NB4 (cell line): ENCODE data around the gene SERGEF.

Experiments used
- DNase-seq: peaks from one replicate; pipeline ENCODE4 v3.0.0; 2010; ENCODE audit warnings: low read depth
- H3K4me3 ChIP-seq: one replicate; pipeline ENCODE4 v1.5.1; 2011; ENCODE audit warnings: mild to moderate bottlenecking, low read depth, low read length, moderate library complexity
- CTCF ChIP-seq: IDR thresholded peaks from one replicate; pipeline ENCODE4 v1.5.1; 2012; ENCODE audit warnings: low read depth, low read length
- MAX ChIP-seq: IDR thresholded peaks from 2 replicates; pipeline ENCODE4 v1.6.1; 2011; ENCODE audit warnings: low read depth, low read length
- MYC ChIP-seq: IDR thresholded peaks from 2 replicates; pipeline ENCODE4 v1.6.1; 2011; ENCODE audit warnings: low read depth, low read length
- POLR2A ChIP-seq: IDR thresholded peaks from 2 replicates; pipeline ENCODE4 v1.6.1; 2011; ENCODE audit warnings: mild to moderate bottlenecking; ENCODE audit not compliant: insufficient read length; ENCODE audit errors: extremely low read depth

SERGEF gene

GRCh38 chr11:17748761-17749721, 263.8 kb downstream of the SERGEF start:
- H3K4me3 ChIP-seq: no peak overlapping the region
- DNase-seq: no peak
- TF ChIP-seq MAX (no peak), CTCF (no peak), POLR2A (no peak), MYC (no peak)

- TF ChIP-seq CTCF: no peak
- no peak for TF ChIP-seq MYC
- TF ChIP-seq POLR2A: no peak
- TF ChIP-seq MAX: no peak
- DNase-seq: no peak
- H3K4me3 ChIP-seq: no peak overlapping the region
These were observed 264.8 kb downstream of the SERGEF start for GRCh38 chr11:17748044-17748443.

- DNase-seq: no peak
- TF ChIP-seq MAX (no peak), MYC (no peak), POLR2A (no peak), CTCF (no peak)
These were observed 265.5 kb downstream of the SERGEF start for GRCh38 chr11:17747131-17747955.

GRCh38 chr11:17746096-17746495, 266.8 kb downstream of the SERGEF start:
- TF ChIP-seq MYC: no peak
- no peak for TF ChIP-seq POLR2A
- TF ChIP-seq CTCF: no peak
- TF ChIP-seq MAX: no peak
- H3K4me3 ChIP-seq: no peak overlapping the region
- no peak for DNase-seq

More at GRCh38 chr11:17747131-17747955, 265.5 kb downstream of the SERGEF start:
- no peak overlapping the region for H3K4me3 ChIP-seq

- no peak for DNase-seq
- TF ChIP-seq MYC: no peak
- no peak for TF ChIP-seq POLR2A
- TF ChIP-seq MAX: no peak
- TF ChIP-seq CTCF: no peak
- no peak overlapping the region for H3K4me3 ChIP-seq
These were observed 267.6 kb downstream of the SERGEF start for GRCh38 chr11:17745023-17745772.
